ENCODE results near the gene FAM78A.
"Not testable (repeated sequence)": the region's sequence is repeated elsewhere in the genome, so short reads cannot be mapped to it uniquely, and the experiment has no call there.

Gene FAM78A

GRCh38 chr9:131214286-131214856 lies 61.9 kb downstream of the FAM78A start:
- H3K79me2 ChIP-seq (ENCODE audit: insufficient read depth, low read length) = no peaks in the 10 kb centered on the region
- no peak overlapping the region for H2AFZ ChIP-seq (ENCODE audit: low read depth, low read length, severe bottlenecking)
- H3K36me3 ChIP-seq (ENCODE audit: low read length) = no peaks in the 10 kb centered on the region
- no peaks in the 10 kb centered on the region for H4K20me1 ChIP-seq (ENCODE audit: low read depth, low read length)
- no peaks in the 10 kb centered on the region for H3F3A ChIP-seq (ENCODE audit: insufficient read depth)
- no peak for TF ChIP-seq CTCF (IDR thresholded peaks at IDR 0.05; ENCODE audit: insufficient read depth, low read length, poor library complexity, severe bottlenecking)
- no peak for TF ChIP-seq EZH2phosphoT487 (conservative IDR thresholded peaks at IDR 0.05; ENCODE audit: low read length)
- no peaks in the 10 kb centered on the region for H3K27me3 ChIP-seq (ENCODE audit: low read length)
- no peak overlapping the region for H3K27ac ChIP-seq (ENCODE audit: low read depth, low read length)
- no peak overlapping the region for H3K4me3 ChIP-seq (ENCODE audit: insufficient read depth, low read length, poor library complexity, severe bottlenecking)
- H3K9me2 ChIP-seq (replicated peaks; ENCODE audit: insufficient read depth, low read length) = no peaks in the 10 kb centered on the region
- no peak overlapping the region for H3K9ac ChIP-seq (ENCODE audit: low read length)
- H3K9me3 ChIP-seq (ENCODE audit: insufficient read depth, low read length) = no peaks in the 10 kb centered on the region
- no peak overlapping the region for H3K4me2 ChIP-seq (ENCODE audit: low read depth, low read length, poor library complexity, severe bottlenecking)

GRCh38 chr9:131211920-131212319 lies 64.4 kb downstream of the FAM78A start:
- not testable (repeated sequence) for H4K20me1 ChIP-seq (ENCODE audit: low read depth, low read length); H3K9me2 ChIP-seq (replicated peaks; ENCODE audit: insufficient read depth, low read length); H2AFZ ChIP-seq (ENCODE audit: low read depth, low read length, severe bottlenecking); H3K4me2 ChIP-seq (ENCODE audit: low read depth, low read length, poor library complexity, severe bottlenecking); H3K27ac ChIP-seq (ENCODE audit: low read depth, low read length); H3K27me3 ChIP-seq (ENCODE audit: low read length); H3F3A ChIP-seq (ENCODE audit: insufficient read depth); H3K9me3 ChIP-seq (ENCODE audit: insufficient read depth, low read length); H3K79me2 ChIP-seq (ENCODE audit: insufficient read depth, low read length); H3K4me3 ChIP-seq (ENCODE audit: insufficient read depth, low read length, poor library complexity, severe bottlenecking); H3K9ac ChIP-seq (ENCODE audit: low read length); H3K36me3 ChIP-seq (ENCODE audit: low read length)
